Gastrocnemius medialis (tissue), 4 donors: Measurements from ENCODE around the gene MAP3K20.

Experiments
- CTCF ChIP-seq, 5 experiments: fragments of 450-650 bp in 3 of 5; fragments of 200-600 bp in 2 of 5; sonication (generic) in 2 of 5; IDR thresholded peaks in 4 of 5; conservative IDR thresholded peaks in 1 of 5; 1 replicate in 4 of 5; 2 replicates in 1 of 5; pipeline ENCODE4 v1.5.1; 2016 to 2019; ENCODE audit warnings: antibody characterized with exemption in 5 of 5, mild to moderate bottlenecking in 3 of 5, moderate library complexity in 3 of 5
- POLR2A ChIP-seq, 2 donors: fragments of 450-650 bp; IDR thresholded peaks; one replicate each; pipeline ENCODE4 v1.6.1; 2017; ENCODE audit warnings: antibody characterized with exemption in 2 of 2, mild to moderate bottlenecking in 2 of 2, moderate library complexity in 2 of 2

- TF ChIP-seq CTCF (IDR thresholded peaks at IDR 0.05 in 4 of 5, conservative IDR thresholded peaks at IDR 0.05 in 1 of 5): no peak
- TF ChIP-seq POLR2A (IDR thresholded peaks at IDR 0.05): no peak
These were observed 25.8 kb upstream of the MAP3K20 start for GRCh38 chr2:173049831-173050230.
